GM12878 (cell line): ENCODE data around the gene NLGN1. TPM values are rescaled to one million over a fixed set of nuclear protein-coding genes. Genes with fewer than 3 reads are reported as not detected.

ENCODE experiments used
- ATAC-seq: fragments of 200-7000 bp; cut with Tn5 transposase; 3 replicates; pipeline ENCODE4 v1.9.1; 2020; ENCODE audit warnings: mild to moderate bottlenecking, moderate library complexity
- BruUV-seq: library from RNA; stranded (reverse); fragments of 400-500 nt; replicated peaks from 2 replicates; lab custom pipeline; 2021; lab: Mats Ljungman, UMichigan
- CTCF ChIA-PET: fragments of 300-600 bp; sonication (Branson Sonifier 250); formaldehyde crosslinking; extraction: SDS; loops from one replicate; lab custom pipeline; 2021; ENCODE audit warnings: inconsistent platforms; lab: Yijun Ruan, JAX
- POLR2A ChIA-PET: fragments of 350-600 bp; formaldehyde crosslinking; extraction: SDS; loops from one replicate; lab custom pipeline; 2021; ENCODE audit warnings: inconsistent platforms; lab: Charles Lee
- RAD21 ChIA-PET: fragments of 300-600 bp; sonication (Branson Sonifier 250); formaldehyde crosslinking; loops from one replicate; lab custom pipeline; 2023; ENCODE audit warnings: antibody characterized with exemption; ENCODE audit not compliant: unreplicated experiment; lab: Charles Lee
- SMC1A ChIA-PET: fragments of 300-600 bp; sonication (Branson Sonifier 250); formaldehyde crosslinking; loops from one replicate; lab custom pipeline; 2023; ENCODE audit not compliant: unreplicated experiment, uncharacterized antibody; lab: Charles Lee
- DNase-seq: peaks from one replicate; pipeline ENCODE4 v3.0.0-alpha.2; 2011; ENCODE audit warnings: low read depth, low spot score
- FAIRE-seq: peaks from 3 replicates; lab custom pipeline; 2011; peaks lifted over from hg19 to GRCh38; lab: Jason Lieb, UNC
- H2AFZ ChIP-seq: 2 replicates; pipeline ENCODE4 v1.6.0; 2011; ENCODE audit warnings: low read depth, low read length, control low read depth; ENCODE audit not compliant: control insufficient read depth
- H3K27ac ChIP-seq: 2 replicates; pipeline ENCODE4 v1.5.1; 2011; ENCODE audit warnings: control low read depth; ENCODE audit not compliant: control insufficient read depth, insufficient read depth
- H3K27me3 ChIP-seq, 2 experiments: replicated peaks in 1 of 2; 2 replicates each; pipeline versions ENCODE4 v1.6.0 to v1.6.1; 2011; ENCODE audit warnings: low read length in 1 of 2; ENCODE audit not compliant: control insufficient read depth in 2 of 2, insufficient read depth in 2 of 2
- H3K36me3 ChIP-seq, 2 experiments: 2 replicates each; pipeline ENCODE4 v1.5.1; 2011; ENCODE audit warnings: low read length in 1 of 2; ENCODE audit not compliant: control insufficient read depth in 2 of 2, insufficient read depth in 2 of 2
- H3K4me1 ChIP-seq: 2 replicates; pipeline ENCODE4 v1.6.1; 2011; ENCODE audit warnings: mild to moderate bottlenecking, low read length, moderate library complexity, mixed read lengths; ENCODE audit not compliant: control insufficient read depth, insufficient read depth
- H3K4me2 ChIP-seq: 2 replicates; pipeline ENCODE4 v1.6.0; 2011; ENCODE audit warnings: control low read depth; ENCODE audit not compliant: control insufficient read depth, insufficient read depth
- H3K4me3 ChIP-seq: fragments of 200-600 bp; sonication (generic); 2 replicates; pipeline ENCODE4 v1.5.1; 2016
- H3K79me2 ChIP-seq: 2 replicates; pipeline ENCODE4 v1.6.0; 2011; ENCODE audit warnings: low read length; ENCODE audit not compliant: control insufficient read depth, insufficient read depth
- H3K9ac ChIP-seq: 2 replicates; pipeline ENCODE4 v1.8.0; 2011; ENCODE audit warnings: low read length, control low read depth, mixed read lengths; ENCODE audit not compliant: control insufficient read depth, insufficient read depth
- H3K9me3 ChIP-seq: replicated peaks from 3 replicates; pipeline ENCODE4 v1.5.1; 2011; ENCODE audit warnings: mild to moderate bottlenecking, low read length; ENCODE audit not compliant: control insufficient read depth, insufficient read depth
- H4K20me1 ChIP-seq: 2 replicates; pipeline ENCODE4 v1.6.0; 2011; ENCODE audit not compliant: control insufficient read depth, insufficient read depth
- BCL11A ChIP-seq: IDR thresholded peaks from 2 replicates; pipeline ENCODE4 v1.6.1; 2011; ENCODE audit warnings: low read depth, low read length
- BCL3 ChIP-seq: IDR thresholded peaks from 2 replicates; pipeline ENCODE4 v1.6.1; 2011; ENCODE audit warnings: borderline replicate concordance, low read depth, mild to moderate bottlenecking, moderate library complexity, low read length; ENCODE audit not compliant: insufficient read depth, poor library complexity, severe bottlenecking
- CBX5 ChIP-seq: sonication (generic); IDR thresholded peaks from 2 replicates; pipeline ENCODE4 v1.6.1; 2016; ENCODE audit warnings: low read depth, moderate library complexity, mild to moderate bottlenecking, inconsistent platforms
- ELK1 ChIP-seq: IDR thresholded peaks from 2 replicates; pipeline ENCODE4 v1.6.1; 2012; ENCODE audit warnings: low read depth, low read length, improper control_type of control experiment
- IKZF1 ChIP-seq: fragments of 450-650 bp; conservative IDR thresholded peaks from 2 replicates; pipeline ENCODE4 v1.6.1; 2017; ENCODE audit warnings: antibody characterized with exemption, mild to moderate bottlenecking
- MAX ChIP-seq: IDR thresholded peaks from 2 replicates; pipeline ENCODE4 v1.6.1; 2012; ENCODE audit warnings: low read depth, low read length, improper control_type of control experiment
- MYB ChIP-seq: fragments of 150-350 bp; IDR thresholded peaks from 2 replicates; pipeline ENCODE4 v1.6.1; 2014; ENCODE audit warnings: mild to moderate bottlenecking, low read depth, low read length, borderline replicate concordance
- NFIC ChIP-seq: IDR thresholded peaks from 2 replicates; pipeline ENCODE4 v1.6.1; 2012; ENCODE audit warnings: low read depth, mild to moderate bottlenecking, inconsistent platforms, low read length, moderate library complexity
- NRF1 ChIP-seq: conservative IDR thresholded peaks from 2 replicates; pipeline ENCODE4 v1.6.1; 2011; ENCODE audit warnings: mild to moderate bottlenecking, low read depth, low read length, improper control_type of control experiment
- PAX8 ChIP-seq: fragments of 450-650 bp; IDR thresholded peaks from 2 replicates; pipeline ENCODE4 v1.6.1; 2017; ENCODE audit warnings: mild to moderate bottlenecking, moderate library complexity
- RCOR1 ChIP-seq: conservative IDR thresholded peaks from 2 replicates; pipeline ENCODE4 v1.6.1; 2012; ENCODE audit warnings: low read depth, low read length, improper control_type of control experiment
- RELB ChIP-seq: fragments of 450-650 bp; IDR thresholded peaks from 2 replicates; pipeline ENCODE4 v1.6.1; 2017; ENCODE audit warnings: low read depth, mild to moderate bottlenecking, moderate library complexity
- SMAD1 ChIP-seq: fragments of 450-650 bp; IDR thresholded peaks from 2 replicates; pipeline ENCODE4 v1.6.1; 2018; ENCODE audit warnings: mild to moderate bottlenecking, low read depth; ENCODE audit not compliant: partially characterized antibody
- TCF7 ChIP-seq: IDR thresholded peaks from 2 replicates; pipeline ENCODE4 v1.6.1; 2014; ENCODE audit warnings: antibody characterized with exemption, borderline replicate concordance
- WGBS: methylation state at CpG from one replicate; pipeline ENCODE4 v1.1.6; 2016; ENCODE audit warnings: low lambda C conversion rate; ENCODE audit not compliant: insufficient replicate concordance, insufficient coverage; ENCODE audit errors: missing lambda C conversion rate; 5-methylcytosine and 5-hydroxymethylcytosine counted together
- in situ Hi-C: fragments of 300-500 bp; cut with MboI; formaldehyde crosslinking; loops from 9 replicates; pipeline ENCODE4 v1.14.3; 2018; ENCODE audit warnings: mixed read lengths
- intact Hi-C: fragments of 100-400 bp; cut with micrococcal nuclease; formaldehyde crosslinking; loops from one replicate; pipeline ENCODE4 v1.14.2; 2022; ENCODE audit not compliant: unreplicated experiment
- polyA plus RNA-seq, 11 experiments: library from polyadenylated mRNA; depleted of rRNA in 4 of 11; unstranded in 6 of 11; stranded (reverse) in 5 of 11; fragments of >200 nt; fragmentation: Nextera tagmentation in 4 of 11; fragmentation: Illumina TruSeq in 1 of 11; extraction: Ambion mirVana in 4 of 11; extraction: Trizol in 1 of 11; gene quantifications; 1 replicate in 1 of 11; 2 replicates in 10 of 11; pipeline versions ENCODE4 v1.2.1 to v1.2.3, GENCODE V29; 2011 to 2016; ENCODE audit warnings: inconsistent platforms in 2 of 11, missing spikeins in 2 of 11, low read depth in 1 of 11
- total RNA-seq, 4 experiments: library from RNA; depleted of rRNA in 3 of 4; stranded (reverse); fragments of >200 nt in 3 of 4; fragmentation: Illumina TruSeq in 1 of 4; extraction: Trizol in 1 of 4; gene quantifications; 2 replicates each; pipeline versions ENCODE4 v1.2.1 to v1.2.3, GENCODE V29; 2013 to 2021
- TF ChIP-seq, protein P1 (sequence below): fragments of 450-650 bp; IDR thresholded peaks from 2 replicates; pipeline ENCODE4 v1.6.1; 2016; ENCODE audit warnings: mild to moderate bottlenecking

Gene NLGN1
- total and polyA plus RNA-seq, 10 of the 15 experiments (the other 5 are each of a cell fraction or from before 2014, with no cell fraction given), result not detected

DNA sequence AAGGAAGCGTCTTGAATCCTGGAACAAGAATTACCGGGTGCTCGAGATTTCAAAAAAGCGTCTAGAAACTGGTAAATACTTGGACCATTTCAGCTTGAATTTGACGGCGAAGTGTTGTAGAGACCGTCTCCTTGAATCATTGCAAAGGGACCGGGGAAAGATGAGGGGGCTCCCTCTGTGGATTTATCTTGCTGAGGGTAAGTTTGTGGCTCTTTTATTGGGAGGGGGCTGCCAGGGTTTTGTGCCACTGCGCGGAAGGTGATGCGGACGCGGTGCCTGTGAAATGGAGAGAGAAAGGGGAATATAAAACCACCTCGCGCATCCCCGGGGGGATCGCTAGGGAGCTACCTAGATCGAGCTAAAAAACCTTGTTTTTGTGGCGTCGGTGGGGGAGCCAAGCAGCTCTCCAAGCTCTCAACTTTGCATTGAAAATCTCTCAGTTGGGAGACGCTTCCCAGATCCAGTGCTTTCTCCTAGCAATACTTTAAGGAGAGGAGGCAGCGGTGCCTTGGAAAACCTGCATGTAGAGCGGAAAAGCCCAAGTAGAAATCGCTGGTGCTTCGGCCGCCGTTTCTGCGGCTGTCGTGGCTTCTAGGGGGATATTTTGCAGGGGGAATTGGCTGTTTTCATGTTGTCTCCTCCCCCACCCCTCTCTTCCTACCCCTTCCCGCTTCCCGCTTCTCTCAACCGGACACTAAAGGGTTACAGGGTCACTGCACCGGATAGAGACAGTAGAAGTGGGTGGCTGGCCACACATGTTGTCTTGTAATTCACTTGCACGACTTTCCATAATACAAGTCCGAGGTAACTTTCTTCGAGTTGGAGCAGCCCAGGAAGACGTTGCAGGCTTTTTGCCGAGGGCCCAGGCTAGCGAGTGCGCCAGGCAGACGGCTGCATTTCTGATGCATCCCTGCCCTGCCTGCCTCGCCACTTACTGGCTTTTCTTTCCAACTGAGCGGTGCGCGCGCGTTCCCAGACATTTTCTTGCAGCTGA, 187.6 kb downstream of the NLGN1 start:
- no TSS peak for BruUV-seq
- H3K4me2 ChIP-seq, result no peak overlapping the region
- FAIRE-seq (no peak), DNase-seq (no peak), ATAC-seq (no peak)
- RAD21 ChIA-PET, result no interaction called here
- no peaks in the 10 kb centered on the region for H3K36me3 ChIP-seq
- no peaks in the 10 kb centered on the region for H3K4me1 ChIP-seq
- H3K27me3 ChIP-seq, result peaks cover 0 to 2% of the 10 kb centered on the region in 2 experiments; a peak in 2 of 4 replicates
- in situ Hi-C loops (no loop called here), intact Hi-C loops (no loop called here)
- SMC1A ChIA-PET, result no interaction called here
- no peaks in the 10 kb centered on the region for H3K9me3 ChIP-seq
- POLR2A ChIA-PET, result no interaction called here
- no peak overlapping the region for H3K4me3 ChIP-seq
- no peak overlapping the region for H2AFZ ChIP-seq
- CTCF ChIA-PET, result interaction anchor here (0.6 kb wide), 1 partner anchor 663 kb away, joined by 3 read pairs; no protein-coding TSS in a partner anchor
- no peaks in the 10 kb centered on the region for H4K20me1 ChIP-seq
- TF ChIP-seq BCL3 (no peak), NRF1 (no peak), RELB (no peak), IKZF1 (no peak), NFIC (no peak), PAX8 (no peak), BCL11A (no peak), TCF7 (no peak), RCOR1 (no peak), SMAD1 (no peak), MYB (no peak), ELK1 (no peak), CBX5 (no peak), MAX (no peak)
- TF ChIP-seq, protein P1, sequence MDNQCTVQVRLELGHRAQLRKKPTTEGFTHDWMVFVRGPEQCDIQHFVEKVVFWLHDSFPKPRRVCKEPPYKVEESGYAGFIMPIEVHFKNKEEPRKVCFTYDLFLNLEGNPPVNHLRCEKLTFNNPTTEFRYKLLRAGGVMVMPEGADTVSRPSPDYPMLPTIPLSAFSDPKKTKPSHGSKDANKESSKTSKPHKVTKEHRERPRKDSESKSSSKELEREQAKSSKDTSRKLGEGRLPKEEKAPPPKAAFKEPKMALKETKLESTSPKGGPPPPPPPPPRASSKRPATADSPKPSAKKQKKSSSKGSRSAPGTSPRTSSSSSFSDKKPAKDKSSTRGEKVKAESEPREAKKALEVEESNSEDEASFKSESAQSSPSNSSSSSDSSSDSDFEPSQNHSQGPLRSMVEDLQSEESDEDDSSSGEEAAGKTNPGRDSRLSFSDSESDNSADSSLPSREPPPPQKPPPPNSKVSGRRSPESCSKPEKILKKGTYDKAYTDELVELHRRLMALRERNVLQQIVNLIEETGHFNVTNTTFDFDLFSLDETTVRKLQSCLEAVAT, result no peak
- H3K27ac ChIP-seq, result no peak overlapping the region
- 26% methylated on average over 47 of the region's 47 CpGs for WGBS
- H3K79me2 ChIP-seq, result no peaks in the 10 kb centered on the region
- H3K9ac ChIP-seq, result no peak overlapping the region
